WTC11 (cell line): ENCODE data around the gene ANKRD52. TPM values are rescaled to one million over a fixed set of nuclear protein-coding genes. Genes with fewer than 3 reads are reported as not detected.

Experiments used
- CBFB ChIP-seq: sonication (generic); formaldehyde crosslinking; IDR thresholded peaks from 2 replicates; pipeline ENCODE4 v1.8.1; 2022; ENCODE audit warnings: mild to moderate bottlenecking, low read depth, missing genetic modification reagents
- CREM ChIP-seq: sonication (generic); formaldehyde crosslinking; IDR thresholded peaks from 2 replicates; pipeline ENCODE4 v1.8.1; 2022; ENCODE audit warnings: mild to moderate bottlenecking, missing genetic modification reagents, moderate library complexity
- CTCF ChIP-seq: fragments of 200-600 bp; IDR thresholded peaks from 2 replicates; pipeline ENCODE4 v1.8.0; 2022; ENCODE audit warnings: antibody characterized with exemption
- ETV6 ChIP-seq: sonication (generic); formaldehyde crosslinking; IDR thresholded peaks from 2 replicates; pipeline ENCODE4 v1.8.1; 2022; ENCODE audit warnings: mild to moderate bottlenecking, missing genetic modification reagents
- JAZF1 ChIP-seq: fragments of 250-450 bp; sonication (Bioruptor Pico); IDR thresholded peaks from 2 replicates; pipeline ENCODE4 v1.9.0; 2021; ENCODE audit warnings: moderate library complexity, mild to moderate bottlenecking, inconsistent platforms
- NFE2L1 ChIP-seq: sonication (generic); formaldehyde crosslinking; IDR thresholded peaks from 2 replicates; pipeline ENCODE4 v1.8.1; 2023; ENCODE audit warnings: missing genetic modification reagents
- NFYB ChIP-seq: sonication (generic); formaldehyde crosslinking; conservative IDR thresholded peaks from 2 replicates; pipeline ENCODE4 v1.8.0; 2022; ENCODE audit warnings: low read depth, missing genetic modification reagents
- PRRX2 ChIP-seq: fragments of 250-450 bp; sonication (Bioruptor Pico); IDR thresholded peaks from 2 replicates; pipeline ENCODE4 v1.8.0; 2021; ENCODE audit warnings: mild to moderate bottlenecking
- TEAD1 ChIP-seq: sonication (generic); formaldehyde crosslinking; IDR thresholded peaks from 2 replicates; pipeline ENCODE4 v1.8.0; 2022; ENCODE audit warnings: mild to moderate bottlenecking, missing genetic modification reagents
- TEAD4 ChIP-seq: sonication (generic); formaldehyde crosslinking; IDR thresholded peaks from 2 replicates; pipeline ENCODE4 v1.8.0; 2022; ENCODE audit warnings: mild to moderate bottlenecking, missing genetic modification reagents
- TP53 ChIP-seq: sonication (generic); formaldehyde crosslinking; IDR thresholded peaks from 2 replicates; pipeline ENCODE4 v1.8.1; 2023; ENCODE audit warnings: mild to moderate bottlenecking, missing genetic modification reagents
- ZNF138 ChIP-seq: sonication (generic); formaldehyde crosslinking; conservative IDR thresholded peaks from 2 replicates; pipeline ENCODE4 v1.8.1; 2022; ENCODE audit warnings: mild to moderate bottlenecking, moderate library complexity, missing genetic modification reagents
- ZNF219 ChIP-seq: sonication (generic); formaldehyde crosslinking; IDR thresholded peaks from 2 replicates; pipeline ENCODE4 v1.8.0; 2023; ENCODE audit warnings: missing genetic modification reagents, mild to moderate bottlenecking, borderline replicate concordance
- ZNF263 ChIP-seq: sonication (generic); formaldehyde crosslinking; IDR thresholded peaks from 2 replicates; pipeline ENCODE4 v1.8.1; 2022; ENCODE audit warnings: low read depth, mild to moderate bottlenecking, moderate library complexity, missing genetic modification reagents
- ZNF396 ChIP-seq: fragments of 250-450 bp; sonication (Bioruptor Pico); IDR thresholded peaks from 2 replicates; pipeline ENCODE4 v1.8.0; 2021; ENCODE audit warnings: mild to moderate bottlenecking, moderate library complexity, borderline replicate concordance
- ZNF416 ChIP-seq: fragments of 250-450 bp; sonication (Bioruptor Pico); IDR thresholded peaks from 2 replicates; pipeline ENCODE4 v1.9.0; 2021; ENCODE audit warnings: mild to moderate bottlenecking, inconsistent platforms
- total RNA-seq: library from RNA; stranded (reverse); gene quantifications from 3 replicates; pipeline ENCODE4 v1.2.3, GENCODE V29; 2021
- TF ChIP-seq, protein P1 (sequence below): fragments of 250-450 bp; sonication (Bioruptor Pico); IDR thresholded peaks from 2 replicates; pipeline ENCODE4 v1.9.0; 2021; ENCODE audit warnings: moderate library complexity, mild to moderate bottlenecking, inconsistent platforms, borderline replicate concordance
- TF ChIP-seq, protein P2 (sequence below): sonication (generic); formaldehyde crosslinking; IDR thresholded peaks from 2 replicates; pipeline ENCODE4 v1.8.1; 2023; ENCODE audit warnings: mild to moderate bottlenecking, missing genetic modification reagents, moderate library complexity
- TF ChIP-seq, protein P3 (sequence below): sonication (generic); formaldehyde crosslinking; IDR thresholded peaks from 2 replicates; pipeline ENCODE4 v1.8.0; 2023; ENCODE audit warnings: missing genetic modification reagents, mild to moderate bottlenecking, borderline replicate concordance
- TF ChIP-seq, protein P4 (sequence below): sonication (generic); formaldehyde crosslinking; IDR thresholded peaks from 2 replicates; pipeline ENCODE4 v1.8.1; 2022; ENCODE audit warnings: missing genetic modification reagents, borderline replicate concordance
- TF ChIP-seq, protein P5 (sequence below): sonication (generic); formaldehyde crosslinking; IDR thresholded peaks from 2 replicates; pipeline ENCODE4 v1.8.1; 2022; ENCODE audit warnings: mild to moderate bottlenecking, moderate library complexity, missing genetic modification reagents
- TF ChIP-seq, protein P6 (sequence below): sonication (generic); formaldehyde crosslinking; IDR thresholded peaks from 2 replicates; pipeline ENCODE4 v1.8.1; 2023; ENCODE audit warnings: mild to moderate bottlenecking, missing genetic modification reagents, moderate library complexity
- TF ChIP-seq, protein P7 (sequence below): sonication (generic); formaldehyde crosslinking; IDR thresholded peaks from 2 replicates; pipeline ENCODE4 v1.8.1; 2023; ENCODE audit warnings: mild to moderate bottlenecking, missing genetic modification reagents

Gene ANKRD52
- total RNA-seq, 1 experiment from 2014 or later, result 41.2 TPM

DNA sequence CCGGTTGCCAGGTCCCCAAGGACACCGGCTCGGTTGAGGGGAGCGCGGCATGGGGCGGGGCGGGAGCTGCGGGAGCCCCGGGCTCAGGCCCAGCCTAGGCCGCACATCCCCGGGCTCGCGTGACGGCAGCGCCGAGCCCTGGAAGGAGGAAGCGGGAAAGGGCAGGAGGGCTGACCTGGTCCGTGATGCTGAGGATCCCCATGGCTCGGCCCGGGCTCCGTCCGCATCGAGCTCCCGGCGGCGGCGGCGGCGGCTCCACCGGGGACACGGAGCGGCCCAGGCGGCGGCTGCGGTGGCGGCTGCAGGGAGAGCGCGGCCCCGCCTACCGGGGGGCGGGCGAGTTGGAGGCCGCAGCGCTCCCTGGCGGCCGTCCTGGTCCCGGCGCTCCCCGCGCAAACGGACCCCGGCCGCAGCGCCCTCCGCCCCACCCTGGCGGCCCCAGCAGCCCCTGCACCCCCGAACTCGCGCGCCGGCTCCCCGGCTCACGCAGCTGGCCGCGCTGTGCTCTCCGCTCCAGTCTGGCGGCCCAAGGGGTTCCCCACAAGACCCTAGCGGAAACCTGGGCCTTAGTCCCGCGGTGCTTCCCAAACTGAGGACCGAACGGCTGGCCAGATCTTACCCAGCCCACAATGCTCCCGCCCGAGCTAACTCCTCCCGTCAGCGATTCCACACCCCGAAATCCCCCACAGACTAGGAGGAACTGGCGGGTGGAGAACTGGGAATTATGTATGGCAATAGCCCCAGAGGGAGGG lies at the start of gene ANKRD52 (continued):
- TF ChIP-seq JAZF1 (CRISPR knock-in tag) (no peak), ETV6 (0 out of 2 replicates have a peak, but pooled peaks have one; percentile 20), ZNF138 (CRISPR knock-in tag) (no peak), NFE2L1 (CRISPR knock-in tag) (no peak), CBFB (no peak), NFYB (no peak), TEAD1 (no peak), TEAD4 (CRISPR knock-in tag) (no peak), ZNF263 (CRISPR knock-in tag) (peak; percentile 38; the same call in 1 of the 2 replicates), ZNF219 (CRISPR knock-in tag) (no peak), PRRX2 (CRISPR knock-in tag) (no peak), CREM (CRISPR knock-in tag) (peak; percentile 15; the same call in 1 of the 2 replicates), CTCF (peak; percentile 61), TP53 (no peak), ZNF416 (CRISPR knock-in tag) (no peak), ZNF396 (CRISPR knock-in tag) (no peak)
- TF ChIP-seq, protein P1, sequence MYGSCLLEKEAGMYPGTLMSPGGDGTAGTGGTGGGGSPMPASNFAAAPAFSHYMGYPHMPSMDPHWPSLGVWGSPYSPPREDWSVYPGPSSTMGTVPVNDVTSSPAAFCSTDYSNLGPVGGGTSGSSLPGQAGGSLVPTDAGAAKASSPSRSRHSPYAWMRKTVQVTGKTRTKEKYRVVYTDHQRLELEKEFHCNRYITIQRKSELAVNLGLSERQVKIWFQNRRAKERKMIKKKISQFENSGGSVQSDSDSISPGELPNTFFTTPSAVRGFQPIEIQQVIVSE (CRISPR knock-in tag), result no peak
- TF ChIP-seq, protein P2, sequence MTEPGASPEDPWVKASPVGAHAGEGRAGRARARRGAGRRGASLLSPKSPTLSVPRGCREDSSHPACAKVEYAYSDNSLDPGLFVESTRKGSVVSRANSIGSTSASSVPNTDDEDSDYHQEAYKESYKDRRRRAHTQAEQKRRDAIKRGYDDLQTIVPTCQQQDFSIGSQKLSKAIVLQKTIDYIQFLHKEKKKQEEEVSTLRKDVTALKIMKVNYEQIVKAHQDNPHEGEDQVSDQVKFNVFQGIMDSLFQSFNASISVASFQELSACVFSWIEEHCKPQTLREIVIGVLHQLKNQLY (CRISPR knock-in tag), result 0 out of 2 replicates have a peak, but pooled peaks have one; percentile 46
- TF ChIP-seq, protein P3, sequence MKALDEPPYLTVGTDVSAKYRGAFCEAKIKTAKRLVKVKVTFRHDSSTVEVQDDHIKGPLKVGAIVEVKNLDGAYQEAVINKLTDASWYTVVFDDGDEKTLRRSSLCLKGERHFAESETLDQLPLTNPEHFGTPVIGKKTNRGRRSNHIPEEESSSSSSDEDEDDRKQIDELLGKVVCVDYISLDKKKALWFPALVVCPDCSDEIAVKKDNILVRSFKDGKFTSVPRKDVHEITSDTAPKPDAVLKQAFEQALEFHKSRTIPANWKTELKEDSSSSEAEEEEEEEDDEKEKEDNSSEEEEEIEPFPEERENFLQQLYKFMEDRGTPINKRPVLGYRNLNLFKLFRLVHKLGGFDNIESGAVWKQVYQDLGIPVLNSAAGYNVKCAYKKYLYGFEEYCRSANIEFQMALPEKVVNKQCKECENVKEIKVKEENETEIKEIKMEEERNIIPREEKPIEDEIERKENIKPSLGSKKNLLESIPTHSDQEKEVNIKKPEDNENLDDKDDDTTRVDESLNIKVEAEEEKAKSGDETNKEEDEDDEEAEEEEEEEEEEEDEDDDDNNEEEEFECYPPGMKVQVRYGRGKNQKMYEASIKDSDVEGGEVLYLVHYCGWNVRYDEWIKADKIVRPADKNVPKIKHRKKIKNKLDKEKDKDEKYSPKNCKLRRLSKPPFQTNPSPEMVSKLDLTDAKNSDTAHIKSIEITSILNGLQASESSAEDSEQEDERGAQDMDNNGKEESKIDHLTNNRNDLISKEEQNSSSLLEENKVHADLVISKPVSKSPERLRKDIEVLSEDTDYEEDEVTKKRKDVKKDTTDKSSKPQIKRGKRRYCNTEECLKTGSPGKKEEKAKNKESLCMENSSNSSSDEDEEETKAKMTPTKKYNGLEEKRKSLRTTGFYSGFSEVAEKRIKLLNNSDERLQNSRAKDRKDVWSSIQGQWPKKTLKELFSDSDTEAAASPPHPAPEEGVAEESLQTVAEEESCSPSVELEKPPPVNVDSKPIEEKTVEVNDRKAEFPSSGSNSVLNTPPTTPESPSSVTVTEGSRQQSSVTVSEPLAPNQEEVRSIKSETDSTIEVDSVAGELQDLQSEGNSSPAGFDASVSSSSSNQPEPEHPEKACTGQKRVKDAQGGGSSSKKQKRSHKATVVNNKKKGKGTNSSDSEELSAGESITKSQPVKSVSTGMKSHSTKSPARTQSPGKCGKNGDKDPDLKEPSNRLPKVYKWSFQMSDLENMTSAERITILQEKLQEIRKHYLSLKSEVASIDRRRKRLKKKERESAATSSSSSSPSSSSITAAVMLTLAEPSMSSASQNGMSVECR (CRISPR knock-in tag), result peak; percentile 30; the same call in 1 of the 2 replicates
- TF ChIP-seq, protein P4, sequence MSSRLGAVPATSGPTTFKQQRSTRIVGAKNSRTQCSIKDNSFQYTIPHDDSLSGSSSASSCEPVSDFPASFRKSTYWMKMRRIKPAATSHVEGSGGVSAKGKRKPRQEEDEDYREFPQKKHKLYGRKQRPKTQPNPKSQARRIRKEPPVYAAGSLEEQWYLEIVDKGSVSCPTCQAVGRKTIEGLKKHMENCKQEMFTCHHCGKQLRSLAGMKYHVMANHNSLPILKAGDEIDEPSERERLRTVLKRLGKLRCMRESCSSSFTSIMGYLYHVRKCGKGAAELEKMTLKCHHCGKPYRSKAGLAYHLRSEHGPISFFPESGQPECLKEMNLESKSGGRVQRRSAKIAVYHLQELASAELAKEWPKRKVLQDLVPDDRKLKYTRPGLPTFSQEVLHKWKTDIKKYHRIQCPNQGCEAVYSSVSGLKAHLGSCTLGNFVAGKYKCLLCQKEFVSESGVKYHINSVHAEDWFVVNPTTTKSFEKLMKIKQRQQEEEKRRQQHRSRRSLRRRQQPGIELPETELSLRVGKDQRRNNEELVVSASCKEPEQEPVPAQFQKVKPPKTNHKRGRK (CRISPR knock-in tag), result no peak
- TF ChIP-seq, protein P5, sequence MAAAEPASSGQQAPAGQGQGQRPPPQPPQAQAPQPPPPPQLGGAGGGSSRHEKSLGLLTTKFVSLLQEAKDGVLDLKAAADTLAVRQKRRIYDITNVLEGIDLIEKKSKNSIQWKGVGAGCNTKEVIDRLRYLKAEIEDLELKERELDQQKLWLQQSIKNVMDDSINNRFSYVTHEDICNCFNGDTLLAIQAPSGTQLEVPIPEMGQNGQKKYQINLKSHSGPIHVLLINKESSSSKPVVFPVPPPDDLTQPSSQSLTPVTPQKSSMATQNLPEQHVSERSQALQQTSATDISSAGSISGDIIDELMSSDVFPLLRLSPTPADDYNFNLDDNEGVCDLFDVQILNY, result peak; percentile 51; the same call in 1 of the 2 replicates
- TF ChIP-seq, protein P6, sequence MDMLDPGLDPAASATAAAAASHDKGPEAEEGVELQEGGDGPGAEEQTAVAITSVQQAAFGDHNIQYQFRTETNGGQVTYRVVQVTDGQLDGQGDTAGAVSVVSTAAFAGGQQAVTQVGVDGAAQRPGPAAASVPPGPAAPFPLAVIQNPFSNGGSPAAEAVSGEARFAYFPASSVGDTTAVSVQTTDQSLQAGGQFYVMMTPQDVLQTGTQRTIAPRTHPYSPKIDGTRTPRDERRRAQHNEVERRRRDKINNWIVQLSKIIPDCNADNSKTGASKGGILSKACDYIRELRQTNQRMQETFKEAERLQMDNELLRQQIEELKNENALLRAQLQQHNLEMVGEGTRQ (CRISPR knock-in tag), result no peak
- TF ChIP-seq, protein P7, sequence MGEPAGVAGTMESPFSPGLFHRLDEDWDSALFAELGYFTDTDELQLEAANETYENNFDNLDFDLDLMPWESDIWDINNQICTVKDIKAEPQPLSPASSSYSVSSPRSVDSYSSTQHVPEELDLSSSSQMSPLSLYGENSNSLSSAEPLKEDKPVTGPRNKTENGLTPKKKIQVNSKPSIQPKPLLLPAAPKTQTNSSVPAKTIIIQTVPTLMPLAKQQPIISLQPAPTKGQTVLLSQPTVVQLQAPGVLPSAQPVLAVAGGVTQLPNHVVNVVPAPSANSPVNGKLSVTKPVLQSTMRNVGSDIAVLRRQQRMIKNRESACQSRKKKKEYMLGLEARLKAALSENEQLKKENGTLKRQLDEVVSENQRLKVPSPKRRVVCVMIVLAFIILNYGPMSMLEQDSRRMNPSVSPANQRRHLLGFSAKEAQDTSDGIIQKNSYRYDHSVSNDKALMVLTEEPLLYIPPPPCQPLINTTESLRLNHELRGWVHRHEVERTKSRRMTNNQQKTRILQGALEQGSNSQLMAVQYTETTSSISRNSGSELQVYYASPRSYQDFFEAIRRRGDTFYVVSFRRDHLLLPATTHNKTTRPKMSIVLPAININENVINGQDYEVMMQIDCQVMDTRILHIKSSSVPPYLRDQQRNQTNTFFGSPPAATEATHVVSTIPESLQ (CRISPR knock-in tag), result no peak
